OCI-LY1 (cell line): Measurements from ENCODE around the gene ATG4D.

ENCODE experiments used
- CTCF ChIP-seq: fragments of 200-600 bp; sonication (generic), shearing (Covaris generic); IDR thresholded peaks from 2 replicates; pipeline ENCODE4 v1.5.1; 2017; ENCODE audit warnings: mild to moderate bottlenecking, antibody characterized with exemption, low read length, moderate library complexity, mixed read lengths
- EZH2 ChIP-seq: fragments of 200-600 bp; sonication (generic), shearing (Covaris generic); IDR thresholded peaks from 2 replicates; pipeline ENCODE4 v1.8.0; 2017; ENCODE audit warnings: borderline replicate concordance, mixed run types, mild to moderate bottlenecking, antibody characterized with exemption, low read length, moderate library complexity, mixed read lengths

DNA sequence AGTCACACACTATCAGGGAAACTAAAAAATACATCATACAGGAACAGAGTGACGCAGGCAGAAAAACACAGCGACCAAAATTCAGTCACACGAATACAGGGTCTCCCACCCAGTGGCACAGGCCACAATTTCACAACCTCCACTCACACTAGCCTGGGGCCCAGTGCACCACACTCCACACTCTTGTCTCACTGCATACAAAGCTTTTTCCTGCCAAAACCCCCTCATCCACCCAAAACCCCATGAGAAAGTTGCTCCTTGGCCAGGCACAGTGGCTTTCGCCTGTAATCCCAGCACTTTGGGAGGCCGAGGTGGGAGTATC is 27.7 kb upstream of the ATG4D start:
- TF ChIP-seq CTCF = no peak
- no peak for TF ChIP-seq EZH2
